Esophagus muscularis mucosa (tissue), 4 donors: Measurements from ENCODE around the gene FLG2. TPM values are rescaled to one million over a fixed set of nuclear protein-coding genes. Genes with fewer than 3 reads are reported as not detected.

ENCODE experiments used
- DNase-seq: peaks from one replicate; pipeline ENCODE4 v3.0.0-alpha.2; 2017; ENCODE audit errors: extremely low spot score
- H3K27ac ChIP-seq, 4 donors: fragments of 200-600 bp; sonication (generic); replicated peaks in 1 of 4; 1 replicate in 3 of 4; 2 replicates in 1 of 4; pipeline ENCODE4 v1.5.1; 2016 to 2019; ENCODE audit warnings: mild to moderate bottlenecking in 1 of 4
- H3K27me3 ChIP-seq, 4 donors: fragments of 200-600 bp; sonication (generic); one replicate each; pipeline versions ENCODE4 v1.5.1 to v1.6.0; 2016 to 2019
- H3K36me3 ChIP-seq, 4 donors: fragments of 200-600 bp; sonication (generic); one replicate each; pipeline ENCODE4 v1.5.1; 2016 to 2019
- H3K4me1 ChIP-seq, 4 donors: fragments of 200-600 bp; sonication (generic); one replicate each; pipeline ENCODE4 v1.5.1; 2016 to 2019
- H3K4me3 ChIP-seq, 4 donors: fragments of 200-600 bp; sonication (generic); 1 replicate in 2 of 4; 2 replicates in 2 of 4; pipeline ENCODE4 v1.5.1; 2016 to 2019; ENCODE audit warnings: mild to moderate bottlenecking in 4 of 4, moderate library complexity in 1 of 4
- H3K9me3 ChIP-seq, 4 donors: fragments of 200-600 bp; sonication (generic); 1 replicate in 3 of 4; 2 replicates in 1 of 4; pipeline ENCODE4 v1.5.1; 2016 to 2019
- CTCF ChIP-seq, 3 experiments: fragments of 200-600 bp in 2 of 3; fragments of 450-650 bp in 1 of 3; sonication (generic) in 2 of 3; IDR thresholded peaks; one replicate each; pipeline ENCODE4 v1.5.1; 2017 to 2019; ENCODE audit warnings: antibody characterized with exemption in 3 of 3, mild to moderate bottlenecking in 2 of 3, moderate library complexity in 1 of 3
- EP300 ChIP-seq: sonication (generic); formaldehyde crosslinking; IDR thresholded peaks from one replicate; pipeline ENCODE4 v1.6.1; 2017; ENCODE audit warnings: antibody characterized with exemption
- POLR2A ChIP-seq: fragments of 450-650 bp; IDR thresholded peaks from one replicate; pipeline ENCODE4 v1.6.1; 2017; ENCODE audit warnings: antibody characterized with exemption, moderate library complexity, mild to moderate bottlenecking, low read depth
- POLR2AphosphoS5 ChIP-seq, 2 donors: sonication (generic); formaldehyde crosslinking; IDR thresholded peaks; one replicate each; pipeline ENCODE4 v1.6.1; 2017; ENCODE audit warnings: antibody characterized with exemption in 2 of 2
- WGBS: methylation state at CpG from one replicate; pipeline ENCODE4 v1.1.5; 2018; 5-methylcytosine and 5-hydroxymethylcytosine counted together
- intact Hi-C: fragments of 100-400 bp; cut with DNase I; formaldehyde crosslinking; loops from one replicate; pipeline ENCODE4 v1.15.1; 2023
- total RNA-seq, 4 donors: library from RNA; depleted of rRNA; stranded (reverse); fragments of >200 nt; gene quantifications; one replicate each; pipeline versions ENCODE4 v1.1.0 to v1.2.1, GENCODE V29; 2016

FLG2 gene
- total RNA-seq, 4 donors from 2014 or later: not detected

GRCh38 chr1:152394151-152394550 is 34.3 kb upstream of the FLG2 start:
- H3K4me3 ChIP-seq: no peak overlapping the region
- no peaks in the 10 kb centered on the region for H3K4me1 ChIP-seq
- H3K27me3 ChIP-seq: no peaks in the 10 kb centered on the region
- H3K27ac ChIP-seq: no peak overlapping the region
- no peaks in the 10 kb centered on the region for H3K36me3 ChIP-seq
- no peak for TF ChIP-seq EP300
- no peak for TF ChIP-seq CTCF (IDR thresholded peaks at IDR 0.05)
- TF ChIP-seq POLR2A: no peak
- no peak for TF ChIP-seq POLR2AphosphoS5 (IDR thresholded peaks at IDR 0.05)
- intact Hi-C loops: no loop called here
- DNase-seq: no peak
- WGBS: 60% methylated on average over 1 of the region's 1 CpG
- H3K9me3 ChIP-seq: no peaks in the 10 kb centered on the region

GRCh38 chr1:152392909-152393308 is 33.1 kb upstream of the FLG2 start:
- Histone ChIP-seq H3K4me1 (no peaks in the 10 kb centered on the region), H3K36me3 (no peaks in the 10 kb centered on the region), H3K27me3 (no peaks in the 10 kb centered on the region), H3K4me3 (no peak overlapping the region), H3K9me3 (no peaks in the 10 kb centered on the region), H3K27ac (no peak overlapping the region)
- intact Hi-C loops: no loop called here
- TF ChIP-seq POLR2AphosphoS5 (IDR thresholded peaks at IDR 0.05) (no peak), CTCF (IDR thresholded peaks at IDR 0.05) (no peak), EP300 (no peak), POLR2A (no peak)
- no peak for DNase-seq
- WGBS: 63% methylated on average over 2 of the region's 2 CpGs

GRCh38 chr1:152388889-152389288 is 29.1 kb upstream of the FLG2 start:
- H3K4me3 ChIP-seq: no peak overlapping the region
- no peaks in the 10 kb centered on the region for H3K27me3 ChIP-seq
- WGBS: 72% methylated on average over 4 of the region's 4 CpGs
- intact Hi-C loops: no loop called here
- no peaks in the 10 kb centered on the region for H3K36me3 ChIP-seq
- H3K9me3 ChIP-seq: no peaks in the 10 kb centered on the region
- TF ChIP-seq POLR2AphosphoS5 (IDR thresholded peaks at IDR 0.05) (no peak), EP300 (no peak), CTCF (IDR thresholded peaks at IDR 0.05) (no peak), POLR2A (no peak)
- H3K27ac ChIP-seq: no peak overlapping the region
- no peak for DNase-seq
- H3K4me1 ChIP-seq: no peaks in the 10 kb centered on the region

- H3K36me3 ChIP-seq: no peaks in the 10 kb centered on the region
- no peak overlapping the region for H3K27ac ChIP-seq
- no peak overlapping the region for H3K4me3 ChIP-seq
- WGBS: 69% methylated on average over 2 of the region's 2 CpGs
- DNase-seq: no peak
- no peak for TF ChIP-seq CTCF (IDR thresholded peaks at IDR 0.05)
- TF ChIP-seq EP300: no peak
- TF ChIP-seq POLR2A: no peak
- no peak for TF ChIP-seq POLR2AphosphoS5 (IDR thresholded peaks at IDR 0.05)
- H3K27me3 ChIP-seq: no peaks in the 10 kb centered on the region
- no peaks in the 10 kb centered on the region for H3K4me1 ChIP-seq
- no peaks in the 10 kb centered on the region for H3K9me3 ChIP-seq
- intact Hi-C loops: no loop called here
These were observed 27.1 kb upstream of the FLG2 start for GRCh38 chr1:152386940-152387339.

- Histone ChIP-seq H3K4me1 (no peaks in the 10 kb centered on the region), H3K36me3 (no peaks in the 10 kb centered on the region), H3K4me3 (no peak overlapping the region), H3K27me3 (no peaks in the 10 kb centered on the region), H3K9me3 (no peaks in the 10 kb centered on the region), H3K27ac (no peak overlapping the region)
- intact Hi-C loops: no loop called here
- 62% methylated on average over 16 of the region's 16 CpGs for WGBS
- DNase-seq: no peak
- TF ChIP-seq CTCF (IDR thresholded peaks at IDR 0.05): no peak
- no peak for TF ChIP-seq POLR2AphosphoS5 (IDR thresholded peaks at IDR 0.05)
- no peak for TF ChIP-seq EP300
- TF ChIP-seq POLR2A: no peak
These were observed 21.1 kb upstream of the FLG2 start for GRCh38 chr1:152380932-152381331.
